ENCODE results near the gene HPX. TPM values are rescaled to one million over a fixed set of nuclear protein-coding genes. Genes with fewer than 3 reads are reported as not detected.

The HPX gene
- total RNA-seq, 1 experiment from 2014 or later = 0.45 TPM

DNA sequence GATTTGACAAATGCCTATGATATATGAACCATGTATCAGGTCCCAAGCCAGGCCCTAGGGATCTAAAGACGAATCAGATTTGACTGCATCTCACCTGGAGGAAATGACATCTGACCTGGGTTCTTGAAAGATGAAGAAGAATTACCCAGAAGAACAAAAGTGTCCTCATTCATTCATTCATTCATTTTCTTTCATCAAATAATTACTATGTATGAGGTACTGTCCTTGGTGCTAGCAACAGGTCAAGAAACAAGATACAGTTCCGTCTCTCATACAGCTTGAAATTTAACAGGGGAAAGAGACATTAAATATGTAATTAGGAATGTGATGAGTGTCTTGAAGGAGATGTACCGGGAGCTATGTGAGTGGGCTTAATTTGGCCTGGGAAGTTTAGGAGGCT is 20.1 kb downstream of the HPX start:
- H3K4me3 Mint-ChIP-seq (ENCODE audit: low read depth, unreplicated experiment) = no peak overlapping the region

DNA sequence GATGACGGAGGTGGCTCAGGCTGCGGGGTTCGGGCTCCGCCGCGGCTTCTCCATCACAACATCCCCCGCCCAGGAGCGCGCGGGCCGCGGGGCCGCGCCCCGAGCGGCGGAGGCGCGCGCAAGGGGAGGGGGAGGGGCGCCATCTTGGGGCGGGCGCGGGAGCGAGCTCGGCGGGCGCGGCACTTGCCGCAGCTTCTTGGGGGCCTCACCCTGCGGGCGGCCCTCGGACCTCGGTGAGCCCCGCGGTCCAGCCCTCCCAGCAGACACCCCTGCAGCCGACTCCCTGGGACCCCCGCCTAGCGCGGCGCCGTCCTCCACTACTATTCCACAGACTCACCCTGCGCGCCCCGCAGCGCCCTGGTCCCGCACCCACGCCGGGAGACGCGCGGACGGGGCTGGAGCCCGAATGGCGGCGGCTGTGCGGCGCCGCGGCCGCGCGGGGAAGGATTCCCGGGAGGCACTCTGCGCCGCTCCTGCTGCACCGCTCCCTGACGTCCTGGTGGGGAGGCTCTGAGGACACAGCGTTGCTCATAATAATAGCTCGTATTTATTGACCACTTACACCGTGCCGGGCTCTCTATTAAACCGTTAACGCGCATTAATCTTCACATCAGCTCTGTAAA is 21.7 kb downstream of the HPX start, which contains the start of gene APBB1:
APBB1 (minus strand) TSS at position 86 of the 623 bp plus-strand sequence. CDS start 7,747 bp downstream, outside the sequence.
- Mint-ChIP-seq H3K9me3 (ENCODE audit: low read depth, unreplicated experiment) (no peaks in the 10 kb centered on the region), H3K27ac (ENCODE audit: unreplicated experiment) (no peak within 1 kb of the TSS), H3K4me1 (ENCODE audit: low read depth, unreplicated experiment) (no peaks in the 10 kb centered on the region), H3K27me3 (ENCODE audit: unreplicated experiment) (peaks cover 40% of the 10 kb centered on the region), H3K36me3 (ENCODE audit: insufficient read depth, unreplicated experiment) (peaks cover 6% of the 10 kb centered on the region), H3K4me3 (ENCODE audit: low read depth, unreplicated experiment) (no peak within 1 kb of the TSS)
- intact Hi-C loops (cut with micrococcal nuclease; ENCODE audit: unreplicated experiment) = no loop called here
- TF ChIP-seq, protein P1, sequence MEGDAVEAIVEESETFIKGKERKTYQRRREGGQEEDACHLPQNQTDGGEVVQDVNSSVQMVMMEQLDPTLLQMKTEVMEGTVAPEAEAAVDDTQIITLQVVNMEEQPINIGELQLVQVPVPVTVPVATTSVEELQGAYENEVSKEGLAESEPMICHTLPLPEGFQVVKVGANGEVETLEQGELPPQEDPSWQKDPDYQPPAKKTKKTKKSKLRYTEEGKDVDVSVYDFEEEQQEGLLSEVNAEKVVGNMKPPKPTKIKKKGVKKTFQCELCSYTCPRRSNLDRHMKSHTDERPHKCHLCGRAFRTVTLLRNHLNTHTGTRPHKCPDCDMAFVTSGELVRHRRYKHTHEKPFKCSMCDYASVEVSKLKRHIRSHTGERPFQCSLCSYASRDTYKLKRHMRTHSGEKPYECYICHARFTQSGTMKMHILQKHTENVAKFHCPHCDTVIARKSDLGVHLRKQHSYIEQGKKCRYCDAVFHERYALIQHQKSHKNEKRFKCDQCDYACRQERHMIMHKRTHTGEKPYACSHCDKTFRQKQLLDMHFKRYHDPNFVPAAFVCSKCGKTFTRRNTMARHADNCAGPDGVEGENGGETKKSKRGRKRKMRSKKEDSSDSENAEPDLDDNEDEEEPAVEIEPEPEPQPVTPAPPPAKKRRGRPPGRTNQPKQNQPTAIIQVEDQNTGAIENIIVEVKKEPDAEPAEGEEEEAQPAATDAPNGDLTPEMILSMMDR (IDR thresholded peaks at IDR 0.05; ENCODE audit: unreplicated experiment) = no peak
- CTCF ChIA-PET = interaction anchor here (0.7 to 1.0 kb wide), 4 partner anchors 17 to 40 kb away, joined by 3 to 10 read pairs (median 4); no protein-coding TSS in a partner anchor
- no TSS peak for BruUV-seq (replicated peaks)
- DNase-seq = peak; percentile 61

More for the DNA sequence above, 20.1 kb downstream of the HPX start:
- Mint-ChIP-seq H3K27me3 (ENCODE audit: unreplicated experiment) (peaks cover 54% of the 10 kb centered on the region), H3K27ac (ENCODE audit: unreplicated experiment) (no peak overlapping the region), H3K9me3 (ENCODE audit: low read depth, unreplicated experiment) (no peaks in the 10 kb centered on the region), H3K36me3 (ENCODE audit: insufficient read depth, unreplicated experiment) (peaks cover 6% of the 10 kb centered on the region), H3K4me1 (ENCODE audit: low read depth, unreplicated experiment) (no peaks in the 10 kb centered on the region)
- TF ChIP-seq, protein P1 (IDR thresholded peaks at IDR 0.05; ENCODE audit: unreplicated experiment) = no peak
- no TSS peak for BruUV-seq (replicated peaks)
- DNase-seq = no peak
- intact Hi-C loops (cut with micrococcal nuclease; ENCODE audit: unreplicated experiment) = no loop called here
- CTCF ChIA-PET = no interaction called here

DNA sequence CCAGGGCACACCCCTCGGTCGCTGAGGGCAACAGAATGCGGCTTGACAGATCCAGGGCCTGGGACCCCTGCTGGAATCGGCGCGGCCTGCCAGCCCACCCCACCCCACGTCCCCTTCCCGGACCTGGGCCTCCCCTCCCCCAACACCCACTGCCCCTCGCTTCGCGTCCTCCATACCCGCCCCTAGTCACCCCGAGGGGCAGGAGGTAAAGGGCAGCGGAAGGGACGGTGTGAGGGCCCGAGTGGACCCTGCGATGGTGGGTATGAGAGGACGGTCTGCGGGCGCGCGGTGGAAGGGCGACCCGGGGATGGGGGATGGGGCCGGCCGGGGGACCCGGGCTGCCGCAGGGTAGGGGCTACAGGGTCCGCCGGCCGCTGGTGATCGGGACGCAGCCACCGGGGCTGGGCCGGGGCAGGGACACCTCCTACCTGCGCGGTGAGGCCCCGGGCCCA is 22.2 kb downstream of the HPX start:
- CTCF ChIA-PET = no interaction called here
- BruUV-seq (replicated peaks) = no TSS peak
- no peak overlapping the region for H3K4me3 Mint-ChIP-seq (ENCODE audit: low read depth, unreplicated experiment)

DNA sequence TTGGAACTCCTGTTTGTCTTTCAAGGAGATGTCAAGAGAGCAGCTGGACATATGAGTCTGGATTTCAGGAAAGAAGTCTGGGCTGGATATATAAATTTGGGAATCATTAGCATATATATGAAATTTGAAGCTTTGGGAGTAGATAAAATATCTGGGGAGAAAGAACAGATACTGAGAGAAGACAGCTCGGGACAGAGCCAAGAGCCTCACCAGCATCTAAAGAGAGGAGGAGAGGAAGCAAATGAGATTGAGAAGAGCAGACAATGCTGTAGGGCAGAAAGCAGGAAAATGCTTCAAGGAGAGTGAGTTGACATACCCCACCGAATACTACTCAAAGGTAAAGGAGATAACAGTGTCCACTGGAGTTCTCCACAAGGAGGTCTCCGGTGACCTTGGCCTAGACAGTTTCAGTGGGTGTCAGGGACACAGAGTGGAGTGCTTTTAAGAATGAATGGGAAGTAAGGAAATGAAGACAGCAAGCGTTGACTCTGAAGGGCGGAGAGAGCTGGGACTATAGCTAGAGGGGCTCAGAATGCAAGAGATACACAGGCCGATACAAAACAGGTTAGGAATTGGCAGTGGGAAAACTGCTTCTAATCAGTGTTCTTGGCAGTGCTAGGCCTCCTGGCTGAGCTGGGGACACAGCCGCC is 22.8 kb downstream of the HPX start:
- intact Hi-C loops (cut with micrococcal nuclease; ENCODE audit: unreplicated experiment) = no loop called here
- CTCF ChIA-PET = no interaction called here
- peaks cover 29% of the 10 kb centered on the region for H3K27me3 Mint-ChIP-seq (ENCODE audit: unreplicated experiment)
- DNase-seq = no peak
- no TSS peak for BruUV-seq (replicated peaks)
- H3K9me3 Mint-ChIP-seq (ENCODE audit: low read depth, unreplicated experiment) = no peaks in the 10 kb centered on the region
- peaks cover 6% of the 10 kb centered on the region for H3K36me3 Mint-ChIP-seq (ENCODE audit: insufficient read depth, unreplicated experiment)
- H3K27ac Mint-ChIP-seq (ENCODE audit: unreplicated experiment) = no peak overlapping the region
- no peak overlapping the region for H3K4me3 Mint-ChIP-seq (ENCODE audit: low read depth, unreplicated experiment)
- TF ChIP-seq, protein P1 (IDR thresholded peaks at IDR 0.05; ENCODE audit: unreplicated experiment) = no peak
- no peaks in the 10 kb centered on the region for H3K4me1 Mint-ChIP-seq (ENCODE audit: low read depth, unreplicated experiment)

More for the DNA sequence above, 22.2 kb downstream of the HPX start:
- intact Hi-C loops (cut with micrococcal nuclease; ENCODE audit: unreplicated experiment) = no loop called here
- Mint-ChIP-seq H3K27me3 (ENCODE audit: unreplicated experiment) (peaks cover 34% of the 10 kb centered on the region), H3K4me1 (ENCODE audit: low read depth, unreplicated experiment) (no peaks in the 10 kb centered on the region), H3K36me3 (ENCODE audit: insufficient read depth, unreplicated experiment) (peaks cover 6% of the 10 kb centered on the region), H3K9me3 (ENCODE audit: low read depth, unreplicated experiment) (no peaks in the 10 kb centered on the region), H3K27ac (ENCODE audit: unreplicated experiment) (no peak overlapping the region)
- TF ChIP-seq, protein P1 (IDR thresholded peaks at IDR 0.05; ENCODE audit: unreplicated experiment) = no peak
- DNase-seq = no peak
